Stimulated activated CD8-positive, alpha-beta memory T cell treated with anti-CD3 and anti-CD28 coated beads, Interleukin-4, amount 100 ng/mL, for 4 hours (primary cell): ENCODE data around the gene CSNK1G2.

Source experiments
- DNase-seq, 2 donors: peaks; one replicate each; pipeline ENCODE4 v3.0.0-alpha.2; 2020; ENCODE audit warnings: low read depth in 2 of 2, low spot score in 1 of 2

The CSNK1G2 gene

DNA sequence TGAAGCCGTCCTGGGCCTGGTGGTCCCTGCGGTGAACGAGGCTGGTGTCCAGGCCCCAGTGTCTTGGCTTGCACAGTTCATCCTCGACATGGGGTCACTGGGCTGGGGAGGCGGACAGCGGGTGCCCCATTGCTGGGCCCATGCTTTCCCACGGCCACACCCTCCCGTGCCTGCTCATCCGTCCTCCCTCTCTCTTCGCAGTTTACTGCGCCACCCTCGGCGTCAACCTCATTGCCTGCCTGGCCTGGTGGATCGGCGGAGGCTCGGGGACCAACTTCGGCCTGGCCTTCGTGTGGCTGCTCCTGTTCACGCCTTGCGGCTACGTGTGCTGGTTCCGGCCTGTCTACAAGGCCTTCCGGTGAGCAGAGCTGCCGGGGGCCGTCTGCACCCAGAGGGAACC, 23.0 kb upstream of the CSNK1G2 start:
- DNase-seq = no peak

DNA sequence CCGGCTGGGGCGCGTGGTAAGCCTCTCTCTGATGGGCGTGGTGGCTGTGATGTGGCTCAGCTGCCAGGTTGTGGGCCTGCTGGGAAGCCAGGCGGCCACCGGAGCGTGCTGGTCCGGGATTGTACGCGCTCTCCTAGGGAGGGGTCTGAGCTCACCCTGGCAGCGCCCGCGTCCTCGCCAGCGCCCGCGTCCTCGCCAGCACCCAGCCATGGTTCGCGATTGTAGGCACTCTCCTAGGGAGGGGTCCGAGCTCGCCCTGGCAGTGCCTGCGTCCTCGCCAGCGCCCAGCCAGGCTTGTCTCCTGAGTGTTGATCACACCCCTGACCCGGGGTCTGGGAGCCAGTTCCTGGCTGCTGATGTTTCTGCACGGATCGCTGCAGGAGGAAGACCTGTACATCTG, 22.0 kb upstream of the CSNK1G2 start:
- DNase-seq = no peak

DNA sequence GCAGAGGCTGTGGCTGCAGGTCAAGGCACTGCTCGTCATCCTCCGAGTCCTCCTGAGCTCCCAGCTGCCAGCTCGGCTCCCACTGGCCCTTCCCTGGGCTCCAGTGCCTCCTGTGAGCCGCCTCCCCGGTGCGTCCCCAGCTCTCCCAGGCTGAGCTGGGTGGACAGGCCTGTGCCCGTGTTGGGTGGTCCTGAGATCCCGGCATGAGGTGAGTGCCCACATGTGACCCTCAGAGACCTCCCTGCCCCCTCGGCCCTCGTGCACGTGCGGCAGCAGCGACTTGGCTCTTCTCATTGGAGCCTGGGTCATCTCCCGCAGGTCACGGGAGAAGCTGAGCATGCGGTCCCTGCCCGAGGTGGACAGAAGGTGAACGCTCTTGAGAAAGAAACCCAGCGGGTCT, 20.3 kb upstream of the CSNK1G2 start:
- no peak for DNase-seq

DNA sequence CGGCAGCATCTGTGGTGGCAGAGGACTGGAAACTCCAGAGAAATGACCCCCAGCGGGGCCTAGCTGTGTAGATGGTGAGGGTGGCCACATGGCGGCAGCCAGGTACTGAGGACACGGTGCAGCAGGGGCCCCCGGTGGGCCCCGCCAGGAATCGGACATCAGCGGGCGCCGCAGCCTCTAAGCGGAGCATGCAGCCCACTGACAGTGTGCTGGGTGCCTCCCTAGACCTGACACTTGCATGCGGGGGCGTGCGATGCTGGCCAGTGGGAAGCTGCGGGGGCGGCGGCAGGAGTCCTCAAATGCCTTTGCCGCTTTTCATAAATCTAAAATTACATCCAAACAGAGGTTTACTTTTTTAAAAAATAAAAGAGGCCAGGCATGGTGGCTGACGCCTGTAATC, 19.6 kb upstream of the CSNK1G2 start:
- DNase-seq = no peak

DNA sequence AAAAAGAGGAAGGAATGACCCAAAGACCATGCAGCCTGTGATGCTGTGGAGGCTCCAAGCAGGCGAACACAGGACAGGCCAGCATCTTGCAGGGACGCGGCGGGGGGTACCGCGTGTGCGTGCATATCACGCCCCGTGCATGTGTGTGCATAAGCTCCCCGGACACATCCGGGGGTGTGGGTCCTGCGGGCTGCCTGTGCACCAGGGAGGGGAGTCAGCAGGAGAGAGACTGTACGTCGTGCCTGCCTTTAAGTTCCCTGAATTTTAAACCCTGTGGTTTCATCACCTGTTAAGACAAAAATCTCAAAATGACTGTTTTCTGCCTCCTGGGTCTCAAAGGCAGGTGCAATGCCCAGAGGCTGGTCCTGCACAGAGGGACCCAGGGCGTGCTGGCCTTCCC, 19.1 kb upstream of the CSNK1G2 start:
- DNase-seq = no peak

DNA sequence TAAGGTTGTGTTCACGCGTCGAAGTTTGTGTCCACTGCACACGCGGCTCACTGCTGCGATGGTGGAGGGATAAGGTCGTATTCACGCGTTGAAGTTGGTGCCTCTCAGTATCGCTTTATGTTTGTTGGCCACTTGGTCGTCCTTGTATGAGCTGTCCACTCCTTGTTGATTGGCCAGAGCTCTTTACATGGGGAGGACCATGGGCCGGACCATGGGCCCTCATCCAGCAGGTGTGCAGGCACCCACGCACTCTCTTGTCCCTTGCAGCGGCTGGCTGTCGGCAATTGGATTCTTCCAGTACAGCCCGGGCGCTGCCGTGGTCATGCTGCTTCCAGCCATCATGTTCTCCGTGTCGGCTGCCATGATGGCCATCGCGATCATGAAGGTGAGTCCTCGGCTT, 18.2 kb upstream of the CSNK1G2 start:
- DNase-seq = no peak

DNA sequence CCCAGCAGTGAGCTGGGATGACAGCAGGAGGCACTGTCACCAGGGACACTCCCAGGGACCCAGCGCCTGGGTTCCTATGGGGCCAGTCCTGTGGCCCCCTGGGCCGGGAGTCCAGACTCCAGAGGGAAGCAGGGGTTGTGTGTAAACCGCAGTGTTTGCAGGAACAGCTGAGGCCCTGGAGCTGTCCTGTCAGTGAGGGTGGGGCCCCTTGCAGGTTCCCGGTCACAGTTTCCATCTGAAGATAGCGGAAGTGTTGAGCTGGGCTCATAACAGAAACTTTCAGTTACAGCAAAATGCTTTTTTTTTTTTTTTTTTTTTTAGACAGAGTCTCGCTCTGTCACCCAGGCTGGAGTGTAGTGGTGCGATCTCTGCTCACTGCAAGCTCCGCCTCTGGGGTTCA, 17.7 kb upstream of the CSNK1G2 start:
- no peak for DNase-seq

DNA sequence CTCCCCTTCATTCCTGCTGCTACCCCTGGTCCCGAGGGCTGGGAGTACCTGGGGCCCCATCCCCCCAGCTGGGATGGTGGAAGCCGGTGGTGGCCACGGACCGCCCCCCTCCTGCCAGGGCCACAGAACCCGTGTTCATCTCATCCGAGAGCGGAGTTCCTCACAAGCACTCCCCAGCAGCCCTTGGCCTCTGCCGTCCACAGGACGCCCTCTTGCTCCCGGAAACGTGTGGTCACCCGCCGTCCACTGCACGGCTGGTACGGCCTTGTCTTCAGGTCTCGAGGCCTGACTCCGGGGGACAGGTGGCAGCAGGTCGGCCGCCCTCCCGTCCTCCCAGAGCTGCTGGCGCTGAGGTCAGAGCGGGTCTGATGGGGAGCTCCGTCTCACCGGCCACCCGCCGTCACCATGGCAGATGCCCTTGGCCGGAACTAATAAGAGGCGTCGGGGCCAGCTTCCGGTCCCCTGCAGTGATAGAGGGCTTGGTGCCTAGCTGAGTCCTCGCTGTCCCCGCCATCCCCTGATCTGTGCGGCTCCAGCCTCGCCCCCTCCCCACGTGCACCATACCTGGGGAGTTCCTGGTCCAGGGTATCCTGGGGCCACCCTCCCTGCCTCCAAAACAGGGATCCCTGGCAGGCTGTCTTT, 16.5 kb upstream of the CSNK1G2 start:
- DNase-seq = no peak

DNA sequence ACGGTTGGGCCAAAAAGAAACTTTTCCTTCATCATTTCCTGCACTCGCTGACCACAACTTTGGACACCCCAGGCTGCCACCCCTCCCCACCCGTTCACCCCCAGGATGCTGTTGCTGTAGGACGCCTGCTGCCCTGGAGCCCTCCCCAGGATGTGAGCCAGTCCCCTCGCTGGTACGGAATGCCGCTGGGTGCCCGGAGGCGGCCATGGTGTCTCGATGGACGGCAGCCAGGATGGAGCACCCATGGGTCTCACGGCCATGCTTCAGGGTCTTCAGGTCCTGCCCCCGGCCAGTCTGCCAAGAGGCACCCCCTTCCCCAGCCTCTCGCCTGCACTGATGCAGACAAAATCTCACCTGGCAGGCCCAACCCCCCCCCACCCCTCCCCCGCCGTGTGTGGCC, 15.4 kb upstream of the CSNK1G2 start:
- DNase-seq = no peak

DNA sequence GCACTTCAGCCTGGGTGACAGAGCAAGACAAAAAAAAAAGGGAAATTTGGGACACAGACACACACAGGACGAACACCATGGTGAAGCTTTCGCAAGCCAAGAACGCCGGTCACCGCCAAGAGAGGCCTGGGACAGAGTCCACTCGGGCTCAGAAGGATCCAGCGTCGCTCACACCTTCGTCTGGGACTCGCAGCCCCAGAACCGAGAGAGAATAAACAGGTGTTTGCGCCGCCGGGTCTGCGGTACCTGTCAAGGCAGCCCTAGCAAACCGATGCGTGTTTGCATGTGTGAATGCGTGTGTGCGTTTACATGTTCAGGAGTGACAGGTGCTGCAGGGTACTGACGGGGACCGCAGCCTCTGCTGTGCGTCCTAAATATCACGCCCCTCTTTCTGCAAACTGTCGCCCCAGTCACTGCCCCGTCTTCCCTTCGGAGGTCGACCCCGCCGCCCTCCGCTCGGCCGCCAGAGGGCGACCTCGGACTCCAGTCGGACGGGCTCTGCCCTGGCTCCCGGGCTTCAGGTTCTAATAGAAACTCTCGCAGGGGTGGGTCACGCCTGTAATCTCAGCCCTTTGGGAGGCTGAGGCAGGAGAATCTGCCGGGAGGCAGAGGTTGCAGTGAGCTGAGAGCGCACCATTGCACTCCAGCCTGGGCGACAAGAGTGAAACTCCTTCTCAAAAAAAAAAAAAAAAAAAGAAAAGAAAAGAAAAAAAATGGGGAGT, 11.8 kb upstream of the CSNK1G2 start:
- peak; percentile 63 to 65 for DNase-seq

DNA sequence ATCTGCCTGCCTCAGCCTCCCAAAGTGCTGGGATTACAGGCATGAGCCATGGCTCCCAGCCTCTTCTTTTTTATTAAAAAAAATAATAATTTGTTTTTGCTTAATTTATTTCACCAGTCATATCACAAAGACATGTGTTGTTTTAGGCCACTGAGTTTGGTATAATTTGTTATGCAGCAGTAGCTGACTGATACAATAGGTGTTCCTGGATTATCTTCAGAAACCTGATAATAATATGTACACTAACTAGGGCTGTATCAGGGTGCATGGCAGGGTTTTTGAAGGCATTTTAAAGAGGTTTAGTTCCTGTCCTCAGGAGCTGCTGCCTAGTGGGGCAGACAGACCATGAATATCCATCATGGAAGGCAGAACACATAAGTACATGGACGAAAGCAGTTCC, 9.5 kb upstream of the CSNK1G2 start:
- no peak for DNase-seq

DNA sequence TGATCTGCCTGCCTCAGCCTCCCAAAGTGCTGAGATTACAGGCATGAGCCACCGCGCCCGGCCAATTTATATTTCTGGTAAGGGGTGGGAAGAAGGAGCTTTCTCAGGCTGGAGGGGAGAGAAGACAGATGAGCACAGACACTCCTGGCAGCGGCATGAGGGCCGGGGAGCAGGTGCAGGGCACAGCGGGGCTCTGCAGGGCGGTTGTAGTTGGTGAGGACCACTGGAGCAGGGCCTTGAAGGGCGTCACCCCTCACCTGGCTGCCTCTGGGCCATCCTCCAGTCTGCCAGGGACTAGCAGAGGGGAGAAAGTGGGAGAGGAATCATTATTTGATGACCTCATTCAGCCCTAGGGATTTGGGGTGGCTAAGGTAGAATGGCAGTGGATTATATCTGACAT, 8.6 kb upstream of the CSNK1G2 start:
- DNase-seq = no peak

DNA sequence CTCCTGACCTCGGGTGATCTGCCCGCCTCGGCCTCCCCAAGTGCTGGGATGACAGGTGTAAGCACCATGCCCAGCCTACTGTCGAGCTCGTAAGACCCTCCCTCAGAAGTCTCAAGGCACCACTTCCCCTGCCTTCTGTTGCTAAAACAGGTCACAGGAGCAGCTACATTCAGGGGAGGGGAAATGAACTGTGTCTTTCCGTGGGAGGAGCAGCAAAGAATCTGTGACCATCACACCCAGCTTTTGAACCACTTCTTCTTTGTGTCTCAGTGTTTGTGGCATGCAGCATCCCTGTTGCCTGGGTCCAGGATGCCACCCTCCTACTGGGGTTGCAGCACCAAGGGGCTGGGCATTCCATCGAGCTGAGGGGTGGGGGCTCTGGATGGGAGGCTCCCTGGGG, 7.7 kb upstream of the CSNK1G2 start:
- DNase-seq = no peak

DNA sequence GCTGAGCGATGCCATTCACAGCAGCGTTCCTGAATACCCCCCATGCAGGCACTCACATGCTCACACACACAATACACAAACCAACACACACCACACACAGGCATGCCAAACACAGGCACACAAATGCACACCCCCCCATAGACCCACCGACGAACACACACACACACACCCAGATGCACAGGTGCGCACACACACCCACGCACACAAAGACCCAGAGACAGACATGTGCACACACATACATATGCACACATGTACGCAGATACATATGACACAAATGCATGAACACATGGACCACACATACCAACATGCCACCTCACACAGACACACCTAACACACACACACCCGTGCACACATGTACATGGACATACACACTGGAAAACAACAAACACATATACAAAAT, 7.0 kb upstream of the CSNK1G2 start:
- no peak for DNase-seq

DNA sequence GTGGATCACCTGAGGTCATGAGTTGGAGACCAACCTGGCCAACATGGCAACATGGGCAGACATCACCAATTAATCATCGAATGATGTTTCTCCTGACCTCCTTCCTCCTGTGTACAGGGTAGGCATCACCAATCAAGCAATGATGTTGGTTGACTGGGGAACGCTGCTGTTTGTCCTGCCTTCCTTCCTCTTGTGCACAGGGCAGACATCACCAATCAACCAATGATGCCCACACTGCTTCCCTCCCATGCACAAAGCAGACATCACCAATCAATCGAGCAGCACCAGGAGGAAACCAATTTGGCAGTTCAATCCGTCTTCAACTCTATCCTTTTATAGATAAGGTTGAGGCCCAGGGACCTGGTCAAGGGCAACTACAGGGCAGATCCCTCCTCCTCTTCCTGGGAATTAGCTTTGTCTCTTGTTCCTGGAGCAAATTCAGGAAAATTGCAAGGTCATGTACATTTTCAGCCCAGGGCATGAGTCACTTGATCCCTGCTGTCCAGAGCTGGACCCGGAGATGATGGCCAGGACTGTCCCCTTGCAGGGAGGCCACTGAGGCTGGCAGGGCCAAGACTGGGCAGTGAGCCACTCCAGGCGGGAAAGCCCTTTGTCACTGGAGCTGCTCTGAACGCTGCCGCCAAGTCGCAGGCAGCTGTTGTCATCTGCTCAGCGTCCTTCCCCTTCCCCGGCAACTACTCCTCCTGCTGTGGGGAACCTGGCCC, 5.3 kb upstream of the CSNK1G2 start:
- no peak for DNase-seq

DNA sequence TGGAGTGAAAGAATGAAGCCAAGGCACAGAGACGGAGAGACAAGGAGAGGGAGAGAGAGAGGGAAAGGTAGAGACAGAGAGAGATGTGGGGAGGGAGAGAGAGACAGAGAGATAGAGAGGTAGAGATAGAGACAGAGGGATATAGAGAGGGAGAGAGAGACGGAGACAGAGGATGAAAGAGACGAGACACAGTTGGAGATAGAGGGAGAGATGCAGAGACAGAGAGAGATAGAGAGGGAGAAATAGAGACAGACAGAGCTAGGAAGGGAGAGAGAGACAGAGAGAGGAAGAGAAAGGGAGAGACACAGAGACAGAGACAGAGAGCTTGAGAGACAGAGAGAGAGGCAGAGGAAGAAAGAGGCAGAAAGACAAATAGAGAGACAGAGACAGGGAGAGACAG, 4.5 kb upstream of the CSNK1G2 start:
- DNase-seq = no peak

DNA sequence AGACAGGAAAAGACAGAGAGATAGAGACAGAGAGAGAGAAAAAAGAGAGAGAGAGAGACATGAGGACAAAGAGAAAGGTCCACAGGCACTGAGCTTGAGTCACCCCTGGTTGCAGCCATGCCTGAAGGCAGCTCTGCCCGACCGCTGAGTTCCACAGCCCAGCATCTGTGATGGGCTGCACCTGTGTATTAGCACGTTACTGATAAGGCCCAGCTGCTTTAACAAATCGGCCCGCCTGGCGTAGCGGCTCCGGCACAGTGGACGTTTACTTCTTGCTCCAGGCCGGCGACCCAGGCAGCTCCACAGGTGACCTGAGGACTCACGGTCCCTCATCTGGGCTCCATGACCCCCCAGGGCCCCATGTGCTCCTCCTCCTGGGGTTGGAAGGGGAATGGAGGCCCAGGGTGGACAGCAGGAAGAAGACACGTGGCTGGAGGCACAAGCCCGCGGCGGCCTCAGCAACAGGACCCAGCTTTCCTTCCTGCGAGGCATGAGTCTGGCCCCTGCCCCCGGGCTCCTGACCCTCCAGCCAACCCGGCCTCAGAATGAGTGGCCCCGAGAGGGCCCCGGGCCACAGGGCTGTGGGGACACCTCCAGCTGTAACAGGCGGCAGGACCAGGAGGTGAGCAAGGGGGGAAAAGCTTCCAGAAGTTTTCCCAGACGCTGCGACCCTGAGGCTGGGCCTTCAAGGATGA, 3.9 kb upstream of the CSNK1G2 start:
- DNase-seq = no peak

DNA sequence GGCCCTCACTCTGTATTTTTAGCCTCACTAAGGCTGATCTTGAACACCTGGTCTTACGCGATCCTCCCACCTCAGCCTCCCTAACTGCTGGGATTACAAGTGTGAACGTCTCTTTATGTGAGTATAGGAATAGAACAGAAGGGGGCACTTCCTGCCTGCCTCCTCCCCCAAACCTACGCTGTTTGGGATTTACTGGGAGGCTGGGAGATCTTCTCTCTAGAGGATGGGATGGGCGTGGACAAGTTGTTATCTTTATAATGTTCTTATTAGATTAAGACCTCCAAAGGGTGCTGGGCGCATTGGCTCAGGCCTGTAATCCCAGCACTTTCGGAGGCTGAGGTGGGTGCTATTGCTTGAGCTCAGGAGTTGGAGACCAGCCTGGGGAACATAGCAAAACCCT, 2.9 kb upstream of the CSNK1G2 start:
- DNase-seq = no peak

DNA sequence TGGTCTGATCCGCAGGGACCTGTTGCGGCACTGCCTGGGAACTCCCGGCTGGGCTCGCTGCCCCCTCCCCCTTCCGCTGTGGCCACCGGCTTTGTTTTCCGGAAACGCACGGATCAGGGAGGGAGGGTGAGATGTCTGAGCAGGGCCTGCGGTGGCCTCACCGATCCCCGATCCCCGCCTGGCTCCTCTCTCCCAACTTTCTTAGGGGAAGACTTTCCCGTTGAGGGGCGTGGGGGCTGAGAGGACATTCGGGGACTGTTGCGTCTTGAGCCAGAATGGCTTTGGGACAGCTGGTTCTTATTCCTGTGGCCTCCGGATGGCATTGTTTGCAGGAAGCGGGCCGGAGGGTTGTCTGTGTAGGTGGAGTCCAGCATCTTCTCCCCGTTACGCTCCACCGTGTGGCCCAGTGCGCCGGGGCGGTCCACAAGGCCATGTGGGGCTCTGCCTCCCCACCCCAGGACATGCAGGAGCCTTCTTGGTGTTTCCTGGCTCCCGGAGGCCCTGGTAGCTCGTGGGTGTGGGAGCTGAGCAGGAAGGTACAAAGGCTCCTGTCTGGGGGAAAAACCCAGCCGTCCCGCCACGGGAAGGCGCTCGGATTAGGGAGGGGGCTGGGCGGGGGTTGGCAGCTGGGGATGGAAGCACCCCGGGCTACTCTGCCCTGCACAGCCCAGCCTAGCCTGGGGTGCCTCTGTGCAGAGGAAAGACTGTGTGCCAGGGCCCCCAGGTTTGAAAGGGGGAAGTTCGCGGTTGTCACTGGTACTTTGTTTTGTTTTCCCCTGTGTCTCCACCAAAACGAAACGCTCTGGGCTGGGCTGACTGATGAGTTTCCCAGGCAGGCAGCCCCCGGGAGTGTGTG, 1.3 kb downstream of the CSNK1G2 start:
- DNase-seq = peak; percentile 40 to 62

DNA sequence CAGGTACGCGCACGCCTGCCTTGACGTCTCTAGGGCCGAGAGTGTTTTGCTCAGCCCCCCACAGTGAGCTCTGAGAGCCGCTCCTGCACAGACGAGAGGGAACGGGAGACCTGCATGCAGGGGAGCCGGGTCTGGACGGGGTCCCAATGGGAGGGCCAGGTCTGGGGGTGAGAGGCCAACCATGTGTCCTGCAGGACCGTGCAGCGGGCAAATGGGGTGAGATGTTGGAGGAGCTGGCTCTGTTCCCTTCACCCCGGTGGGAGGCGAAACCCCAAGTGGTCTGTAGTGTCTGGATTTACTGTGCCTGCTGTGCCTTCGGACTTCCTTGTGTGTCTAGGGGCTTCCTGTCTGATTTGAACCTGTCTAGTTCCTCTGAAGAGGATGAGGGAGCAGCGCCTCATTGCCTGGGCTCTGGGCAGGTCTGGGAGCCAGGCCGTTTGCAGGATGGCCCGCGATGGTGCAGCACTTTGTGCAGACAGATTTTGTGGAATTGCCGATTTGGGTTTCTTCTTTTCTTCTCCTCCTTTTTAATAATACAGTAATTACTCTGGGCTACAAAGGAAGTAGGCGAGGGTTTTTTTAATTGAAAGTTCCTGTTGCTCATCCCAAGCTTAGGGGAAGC, 2.1 kb downstream of the CSNK1G2 start:
- DNase-seq = no peak

DNA sequence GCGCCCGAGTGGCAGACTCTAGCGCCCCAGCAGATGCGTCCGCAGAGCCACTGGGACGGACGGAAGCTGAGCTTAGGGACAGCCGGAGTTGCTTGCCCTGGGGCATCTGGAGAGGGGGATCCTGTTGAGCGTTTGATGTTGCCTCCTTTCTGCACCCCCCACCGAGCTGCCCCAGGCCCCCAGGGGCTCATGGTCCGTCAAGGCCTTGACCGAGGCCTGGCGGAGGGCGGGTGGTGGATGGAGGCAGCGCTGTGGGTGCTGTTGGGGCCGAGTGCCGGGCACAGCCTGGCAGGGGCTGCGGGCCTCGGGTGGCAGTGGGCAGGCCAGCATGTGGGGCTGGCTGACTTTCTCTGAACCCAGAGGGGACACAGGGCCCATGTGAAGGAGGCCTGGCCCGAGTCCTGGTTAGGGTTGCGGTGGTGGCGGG, 2.7 kb downstream of the CSNK1G2 start:
- no peak for DNase-seq
